ENCODE data around the gene NCAM1.
"Not testable (repeated sequence)": the region's sequence is repeated elsewhere in the genome, so short reads cannot be mapped to it uniquely, and the experiment has no call there.

Gene NCAM1

DNA sequence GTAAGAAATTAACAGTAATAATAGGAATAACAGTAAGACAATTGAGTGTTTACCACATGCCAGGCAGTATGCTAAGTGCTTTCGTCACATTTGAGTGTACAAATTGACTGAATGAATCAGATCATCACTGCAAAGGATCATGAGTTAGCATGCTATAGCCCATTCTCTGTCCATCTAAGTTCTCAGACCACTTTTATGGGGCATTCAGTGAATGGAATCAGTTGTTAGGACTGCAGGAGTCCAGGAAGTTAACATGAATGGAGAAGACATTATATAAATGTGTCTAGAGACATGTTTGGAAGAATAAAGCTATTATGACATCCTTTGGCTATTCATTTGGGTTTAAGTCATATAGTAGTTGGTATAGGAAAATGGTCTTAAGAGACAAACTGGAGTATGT is 59.9 kb downstream of the NCAM1 start:
- no peak for DNase-seq (ENCODE audit: low read depth in 2 of 2, low spot score in 1 of 2)

DNA sequence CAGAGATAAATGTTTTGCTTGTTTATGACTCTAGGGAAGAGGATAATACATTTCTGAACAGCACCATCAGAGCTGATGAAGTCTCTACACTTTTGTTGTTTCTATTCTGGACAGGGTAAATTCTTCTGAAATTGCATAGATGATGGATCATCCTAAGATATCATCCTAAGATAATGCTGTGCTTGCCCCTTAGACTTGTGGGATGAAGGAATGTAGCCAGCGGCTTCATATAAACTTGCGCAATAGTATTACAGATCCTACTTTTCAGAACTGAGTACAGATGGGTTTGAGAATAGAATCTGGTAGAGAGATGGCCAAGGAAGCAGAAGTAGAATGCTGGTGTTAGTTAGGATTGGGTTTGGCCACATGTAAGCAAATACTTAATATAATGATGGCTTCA is 61.0 kb downstream of the NCAM1 start:
- no peak for DNase-seq (ENCODE audit: low read depth in 2 of 2, low spot score in 1 of 2)

DNA sequence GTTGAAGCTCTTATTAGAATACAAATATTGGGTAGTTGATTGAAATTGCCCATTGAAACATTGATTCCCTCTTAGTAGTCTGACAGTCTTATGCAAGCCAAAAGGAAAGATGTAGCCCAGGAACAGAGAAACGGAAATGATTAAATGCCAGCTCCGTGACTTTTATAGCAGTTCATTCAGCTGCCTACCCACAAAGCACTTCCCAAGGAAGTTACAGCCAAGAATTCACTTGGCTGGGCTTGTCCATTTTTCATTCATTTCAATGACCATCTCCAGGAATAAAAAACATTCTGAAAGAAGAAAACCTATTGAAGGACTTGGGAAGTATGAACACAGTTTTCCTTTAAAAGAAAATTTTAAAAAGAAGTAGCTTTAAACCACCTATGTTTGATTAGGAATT is 62.0 kb downstream of the NCAM1 start:
- no peak for DNase-seq (ENCODE audit: low read depth in 2 of 2, low spot score in 1 of 2)

DNA sequence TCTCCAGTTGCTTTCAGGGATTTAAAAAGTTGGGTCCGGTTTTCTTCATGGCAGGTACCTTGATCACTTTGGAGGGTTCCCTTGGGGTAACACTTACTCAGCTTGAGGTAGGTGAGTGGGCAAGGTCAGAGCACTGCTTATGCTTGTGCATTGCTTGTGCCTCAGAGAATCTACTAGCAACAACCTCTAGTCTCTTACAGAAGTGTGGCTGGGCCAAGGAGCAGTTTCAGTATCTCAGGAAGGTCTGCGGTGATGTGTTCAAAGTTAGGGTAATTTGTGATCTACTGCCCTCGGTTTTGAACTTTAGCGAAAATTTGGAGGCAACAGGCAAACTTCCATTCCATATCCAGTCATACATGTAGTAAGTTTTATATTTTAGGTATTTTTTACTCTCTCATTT is 62.8 kb downstream of the NCAM1 start:
- no peak for DNase-seq (ENCODE audit: low read depth in 2 of 2, low spot score in 1 of 2)

DNA sequence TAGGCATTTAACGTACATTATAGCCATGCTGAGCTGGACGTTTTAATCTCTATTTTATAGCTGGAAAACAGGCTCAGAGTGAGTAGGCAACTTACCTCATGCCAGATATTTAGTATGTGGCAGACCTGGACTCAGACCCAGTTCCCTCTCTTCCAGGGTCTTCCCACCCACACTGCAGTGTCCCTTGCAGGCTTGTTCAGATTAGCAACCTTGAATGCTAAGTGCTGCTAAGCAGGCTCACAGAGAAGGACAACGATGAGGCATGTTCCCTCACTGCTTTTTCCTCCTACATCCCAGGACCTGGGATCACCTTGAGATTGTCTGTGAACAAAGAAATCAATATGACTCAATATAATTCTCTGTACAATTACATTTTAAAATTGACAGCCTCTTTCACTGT is 65.6 kb downstream of the NCAM1 start:
- no peak for DNase-seq (ENCODE audit: low read depth in 2 of 2, low spot score in 1 of 2)

DNA sequence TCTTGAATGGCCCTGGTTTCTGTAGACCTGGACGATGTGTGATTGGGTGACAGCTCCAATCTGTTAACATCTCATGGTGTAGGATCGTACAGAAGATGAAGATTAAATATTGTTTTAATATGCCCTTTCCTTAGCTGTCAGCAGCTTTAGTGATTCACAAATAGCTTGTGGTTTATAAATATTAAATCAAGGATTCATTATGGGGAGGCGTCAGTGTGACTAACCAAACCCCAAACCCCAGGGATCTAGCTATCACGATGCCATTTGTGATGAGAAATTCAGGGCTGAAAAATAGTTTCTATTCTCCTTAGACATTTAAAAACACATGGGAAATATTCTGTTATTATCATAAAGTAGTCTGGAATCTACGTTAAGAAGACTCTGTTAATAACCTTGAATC is 73.4 kb downstream of the NCAM1 start:
- DNase-seq (ENCODE audit: low read depth in 2 of 2, low spot score in 1 of 2) = no peak

DNA sequence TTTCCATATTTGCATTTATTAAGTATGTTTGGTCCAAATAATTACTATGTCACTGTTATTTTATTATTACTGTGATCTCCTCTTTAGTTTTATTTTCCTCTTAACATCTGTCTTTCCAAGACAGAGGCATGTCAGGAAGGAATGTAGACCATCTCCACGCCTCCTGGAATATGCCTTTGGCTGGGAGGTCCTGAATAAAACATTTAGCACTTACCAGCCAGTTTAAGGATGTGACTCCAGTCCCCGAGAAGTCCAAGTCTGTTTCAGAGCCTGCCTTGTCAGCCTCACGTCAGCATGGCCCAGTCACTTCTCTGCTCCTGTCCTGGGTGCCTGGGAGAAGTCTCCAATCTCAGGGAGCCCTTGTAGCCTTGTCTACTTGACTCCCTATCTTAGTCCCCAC is 74.5 kb downstream of the NCAM1 start:
- DNase-seq (ENCODE audit: low read depth in 2 of 2, low spot score in 1 of 2) = no peak

DNA sequence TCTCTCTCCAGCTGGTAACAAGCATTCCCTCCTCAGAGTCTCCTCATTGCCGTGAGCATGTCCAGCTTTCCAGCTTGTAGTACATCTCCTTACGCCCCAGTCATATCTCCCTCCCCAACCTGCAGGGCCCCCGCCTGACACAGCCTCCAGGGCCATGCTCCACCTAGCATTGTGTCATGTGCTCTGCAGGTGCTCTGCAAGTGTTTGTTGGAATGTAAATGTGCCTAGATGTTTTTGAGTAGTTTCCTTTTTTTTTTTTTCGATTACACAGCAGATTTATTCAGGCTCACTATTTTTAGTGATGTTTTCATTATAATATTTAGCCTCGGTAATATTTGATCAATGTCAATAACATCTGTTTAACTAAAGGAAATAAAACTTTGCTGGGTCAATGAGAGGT is 82.5 kb downstream of the NCAM1 start:
- DNase-seq (ENCODE audit: low read depth in 2 of 2, low spot score in 1 of 2) = no peak

DNA sequence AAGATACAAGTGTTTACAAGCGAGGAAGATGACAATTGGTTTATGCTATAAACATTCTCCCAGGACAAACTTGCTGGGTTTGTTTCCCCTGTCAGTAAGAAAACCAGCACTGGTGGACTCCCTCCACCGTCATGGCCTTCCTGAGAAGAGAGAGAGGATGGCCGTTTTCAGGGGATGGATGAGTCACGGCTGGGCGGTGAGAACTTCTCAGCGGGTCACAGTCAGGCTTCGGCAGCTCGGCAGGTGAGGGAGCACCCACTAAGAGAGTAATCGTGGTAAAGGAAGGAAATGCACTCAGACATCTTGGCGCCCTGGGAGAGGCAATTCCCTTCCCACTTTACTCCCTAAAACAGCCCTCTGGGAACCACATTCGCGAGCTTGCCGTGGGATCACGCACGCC is 83.9 kb downstream of the NCAM1 start:
- no peak for DNase-seq (ENCODE audit: low read depth in 2 of 2, low spot score in 1 of 2)

DNA sequence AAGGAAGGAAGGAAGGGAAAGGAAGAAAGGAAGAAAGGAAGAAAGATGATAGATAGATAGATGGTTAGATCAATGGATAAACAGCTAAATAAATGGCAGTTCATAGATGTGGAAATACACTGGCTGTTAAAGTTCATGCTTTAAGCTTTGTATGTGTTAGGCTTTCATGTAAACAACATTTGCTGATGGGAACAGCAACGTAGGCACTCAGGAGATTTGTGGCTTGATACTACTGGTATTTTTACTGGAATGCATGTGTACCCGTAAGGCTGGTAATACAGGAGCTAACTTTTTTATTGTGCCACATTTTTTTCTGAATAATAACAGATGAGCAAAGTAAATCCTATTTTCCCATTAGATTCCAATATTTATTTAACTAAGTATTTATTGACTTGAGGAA is 85.6 kb downstream of the NCAM1 start:
- no peak for DNase-seq (ENCODE audit: low read depth in 2 of 2, low spot score in 1 of 2)

DNA sequence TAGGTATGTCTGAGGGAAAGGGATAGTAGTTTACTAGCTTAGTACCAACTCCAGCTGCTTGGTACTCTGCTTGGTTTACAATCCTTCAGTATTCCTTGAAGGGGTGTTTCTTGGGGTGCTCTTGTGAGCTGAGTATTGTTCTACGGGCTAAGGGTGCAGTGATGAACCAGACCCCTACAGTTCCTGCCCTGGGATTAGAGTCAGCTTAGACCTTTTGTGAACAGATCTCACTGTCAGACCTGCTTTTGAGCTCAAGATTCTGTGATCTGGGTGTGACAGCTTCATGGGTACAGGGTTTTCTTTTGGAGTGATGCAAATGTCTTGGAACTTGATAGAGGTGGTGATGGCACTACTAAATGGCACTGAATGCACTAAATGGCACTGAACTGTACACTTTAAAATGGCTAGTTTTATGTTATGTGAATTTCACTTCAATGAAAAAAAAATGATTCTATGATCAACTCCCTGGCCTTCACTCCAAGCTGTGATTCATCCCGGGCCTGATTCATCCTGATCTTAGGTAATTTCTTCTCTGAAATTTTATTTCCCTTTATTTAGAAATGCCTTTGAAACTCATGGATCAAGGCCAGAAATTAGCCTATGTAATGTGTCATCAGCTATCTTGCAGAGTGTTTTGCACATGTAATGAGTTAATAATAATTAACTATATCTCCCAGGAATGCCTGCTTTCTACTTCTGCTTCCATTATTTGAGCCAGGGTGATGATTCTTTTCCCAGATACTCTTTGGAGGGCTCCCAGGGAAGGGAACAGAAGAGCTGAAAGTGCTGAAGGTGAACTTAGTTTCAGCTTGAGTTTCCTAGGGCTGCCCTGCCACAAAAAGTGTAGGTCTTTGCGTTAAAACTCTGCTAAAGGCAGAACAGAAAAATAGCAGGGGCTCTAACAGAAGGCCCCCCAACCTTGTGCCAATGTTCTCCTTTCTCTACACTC is 87.9 kb downstream of the NCAM1 start:
- DNase-seq (ENCODE audit: low read depth in 2 of 2, low spot score in 1 of 2) = no peak

DNA sequence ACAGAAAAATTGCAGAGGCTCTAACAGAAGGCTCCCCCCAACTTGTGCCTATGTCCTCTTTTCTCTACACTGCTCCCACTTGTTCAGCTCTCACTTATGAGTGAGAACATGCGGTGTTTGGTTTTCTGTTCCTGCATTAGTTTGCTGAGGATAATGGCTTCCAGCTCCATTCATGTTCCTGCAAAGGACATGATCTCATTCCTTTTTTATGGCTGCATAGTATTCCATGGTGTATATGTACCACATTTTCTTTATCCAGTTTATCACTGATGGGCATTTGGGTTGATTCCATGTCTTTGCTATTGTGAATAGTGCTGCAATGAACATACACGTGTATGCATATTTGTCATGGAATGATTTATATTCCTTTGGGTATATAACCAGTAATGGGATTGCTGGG is 91.8 kb downstream of the NCAM1 start:
- not testable (repeated sequence) for DNase-seq (ENCODE audit: low read depth in 2 of 2, low spot score in 1 of 2)

DNA sequence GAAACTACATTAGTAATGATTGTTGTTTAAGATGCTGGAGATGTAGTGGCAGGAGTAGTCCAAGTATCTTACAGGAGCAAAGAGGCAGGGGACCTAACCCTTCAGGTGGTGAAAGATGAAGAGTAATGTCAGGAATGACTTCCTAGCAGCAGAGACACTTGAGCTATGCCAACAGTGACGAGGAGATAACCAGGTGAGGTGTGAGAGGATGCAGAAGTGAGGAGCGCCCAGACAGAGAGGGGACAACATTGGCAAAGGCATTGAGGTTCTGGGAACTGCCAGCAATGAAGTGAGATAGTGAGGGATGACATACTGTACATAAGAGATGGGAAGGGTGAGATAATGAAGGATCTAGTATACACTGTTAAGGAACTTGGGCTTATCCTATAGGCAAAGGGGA is 95.8 kb downstream of the NCAM1 start:
- DNase-seq (ENCODE audit: low read depth in 2 of 2, low spot score in 1 of 2) = no peak

DNA sequence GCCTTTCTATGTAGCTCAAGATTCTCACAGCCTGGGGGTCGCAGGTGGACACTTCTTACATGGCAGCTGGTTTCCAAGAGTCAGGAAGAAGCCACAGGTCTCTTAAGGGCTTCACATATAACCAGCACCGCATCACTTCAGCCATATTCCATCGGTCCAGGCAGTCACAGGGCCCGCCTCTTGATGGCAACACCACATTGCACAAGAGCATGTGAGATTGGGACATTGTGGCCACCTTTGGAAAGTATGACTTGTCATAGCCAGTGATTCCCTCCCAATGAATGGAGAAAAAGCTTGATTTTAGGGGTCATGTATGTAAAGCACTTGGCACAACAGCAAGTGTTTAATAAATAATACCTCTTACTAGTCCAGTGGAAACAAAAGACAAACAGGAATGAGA is 98.3 kb downstream of the NCAM1 start:
- no peak for DNase-seq (ENCODE audit: low read depth in 2 of 2, low spot score in 1 of 2)

DNA sequence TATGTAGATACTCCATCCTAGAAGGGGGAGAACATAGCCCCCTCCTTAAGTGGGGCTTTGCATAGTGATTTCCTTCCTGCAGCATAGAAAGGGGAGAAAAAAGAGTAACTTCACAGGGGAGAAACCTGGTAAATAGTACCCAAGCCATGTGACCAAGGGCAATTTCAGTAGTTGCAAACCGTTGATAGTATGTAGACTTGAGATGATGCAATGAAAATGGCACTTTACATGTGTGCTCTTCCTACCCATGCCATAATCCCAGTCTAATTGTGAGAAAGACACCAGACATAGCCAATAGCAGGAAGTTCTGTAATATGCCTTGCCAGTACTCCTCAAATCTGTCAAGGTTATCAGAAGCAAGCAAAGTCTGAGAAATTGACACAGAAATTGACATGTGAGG is 104.1 kb downstream of the NCAM1 start:
- no peak for DNase-seq (ENCODE audit: low read depth in 2 of 2, low spot score in 1 of 2)

DNA sequence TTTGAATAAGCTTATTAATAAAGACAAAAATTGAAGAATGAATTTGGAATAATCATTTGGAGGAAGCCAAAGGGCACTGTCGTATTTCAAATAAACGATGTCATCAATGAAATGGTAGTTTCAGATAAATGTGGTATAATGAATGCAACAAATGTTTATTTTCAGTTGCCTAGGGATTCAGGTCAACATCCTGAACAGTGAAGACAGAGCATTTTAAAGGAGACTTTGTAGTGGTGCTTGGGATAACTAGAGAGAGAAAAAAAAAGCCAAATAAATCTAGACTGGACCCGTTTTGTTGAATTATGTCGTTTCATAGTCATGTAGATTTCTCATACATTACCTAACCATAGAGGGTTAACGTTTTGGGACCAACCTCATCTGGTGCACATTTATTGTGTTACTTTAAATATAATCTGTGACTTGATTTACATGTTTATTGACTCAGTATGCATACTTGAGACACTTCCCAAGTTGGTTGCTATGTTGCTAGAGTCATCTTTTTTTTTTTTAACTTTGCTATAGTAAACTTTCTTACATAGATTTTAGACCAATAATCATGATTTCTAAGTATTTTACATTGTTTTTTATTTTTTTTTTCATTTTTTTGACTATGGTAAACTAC is 111.1 kb downstream of the NCAM1 start:
- no peak for DNase-seq (ENCODE audit: low read depth in 2 of 2, low spot score in 1 of 2)

DNA sequence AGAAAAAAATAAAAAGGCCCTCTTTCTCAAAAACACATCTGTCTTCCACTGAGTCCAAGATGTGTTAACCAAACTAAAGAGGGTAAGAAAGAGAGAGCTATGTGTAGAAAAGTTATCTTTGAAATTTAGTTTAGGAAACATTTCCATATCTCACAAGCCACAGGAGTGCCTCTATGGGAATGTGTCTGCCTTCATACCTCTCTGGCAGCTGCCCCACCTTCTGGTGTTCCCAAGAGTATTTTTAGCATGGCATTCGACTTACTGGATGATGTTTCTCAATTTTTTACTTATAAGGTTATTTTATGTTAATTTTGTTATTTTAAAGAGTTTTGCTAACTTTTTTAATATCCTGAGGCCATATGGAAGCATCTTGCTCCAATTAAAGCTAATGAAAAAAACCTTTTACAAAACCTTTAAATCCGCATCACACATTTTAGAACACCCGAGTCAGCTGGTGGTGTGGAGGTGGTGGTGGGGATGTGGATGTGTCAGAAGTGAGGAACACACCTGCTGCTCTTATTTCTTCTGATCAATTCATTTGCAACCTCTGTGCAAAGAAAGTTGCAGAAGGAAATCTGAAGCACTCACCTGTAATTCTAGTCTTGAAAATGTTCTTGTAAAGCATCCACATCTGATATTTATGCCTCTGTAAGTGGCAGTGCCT is 112.2 kb downstream of the NCAM1 start:
- no peak for DNase-seq (ENCODE audit: low read depth in 2 of 2, low spot score in 1 of 2)

DNA sequence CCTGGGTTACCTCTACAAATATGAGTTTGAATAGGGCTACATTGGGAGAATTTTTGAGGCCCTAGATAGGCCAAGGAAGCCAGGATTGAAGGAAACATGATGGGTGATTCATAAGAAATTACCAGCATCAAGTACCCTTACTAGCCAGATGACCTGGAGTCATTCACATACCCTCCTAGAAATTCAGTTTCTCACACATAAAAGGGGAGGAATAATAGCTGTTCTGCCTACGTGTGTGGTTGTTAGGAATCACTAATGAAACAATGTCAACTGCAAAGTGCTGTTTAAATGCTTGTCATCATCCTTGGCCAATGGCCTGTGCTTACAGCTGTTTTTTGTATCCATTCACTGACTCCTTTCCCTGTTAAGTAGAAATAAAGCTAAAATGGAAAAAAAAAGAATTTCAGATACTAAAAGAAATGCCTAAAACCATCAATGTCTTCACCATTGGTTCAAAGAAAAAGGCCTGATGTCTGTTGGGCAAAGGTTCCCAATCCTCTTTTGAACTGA is 114.4 kb downstream of the NCAM1 start:
- no peak for DNase-seq (ENCODE audit: low read depth in 2 of 2, low spot score in 1 of 2)

DNA sequence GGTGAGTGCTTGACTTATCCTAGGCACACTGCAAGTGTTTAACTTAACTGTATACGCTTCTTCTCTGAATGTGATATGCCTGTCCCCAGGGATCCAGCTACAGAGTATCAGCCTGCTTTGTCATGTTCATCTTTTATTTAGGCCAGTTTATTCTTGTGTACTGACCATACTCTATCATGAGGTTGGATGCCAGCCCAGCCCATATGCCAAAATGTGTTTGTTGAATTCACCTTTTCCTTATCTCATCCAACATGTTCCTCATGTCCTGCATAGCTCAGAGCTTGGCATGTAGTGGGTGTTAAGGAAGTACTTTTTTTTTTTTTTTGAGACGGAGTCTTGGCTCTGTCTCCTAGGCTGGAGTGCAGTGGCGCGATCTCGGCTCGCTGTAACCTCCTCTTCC is 116.2 kb downstream of the NCAM1 start:
- DNase-seq (ENCODE audit: low read depth in 2 of 2, low spot score in 1 of 2) = no peak

DNA sequence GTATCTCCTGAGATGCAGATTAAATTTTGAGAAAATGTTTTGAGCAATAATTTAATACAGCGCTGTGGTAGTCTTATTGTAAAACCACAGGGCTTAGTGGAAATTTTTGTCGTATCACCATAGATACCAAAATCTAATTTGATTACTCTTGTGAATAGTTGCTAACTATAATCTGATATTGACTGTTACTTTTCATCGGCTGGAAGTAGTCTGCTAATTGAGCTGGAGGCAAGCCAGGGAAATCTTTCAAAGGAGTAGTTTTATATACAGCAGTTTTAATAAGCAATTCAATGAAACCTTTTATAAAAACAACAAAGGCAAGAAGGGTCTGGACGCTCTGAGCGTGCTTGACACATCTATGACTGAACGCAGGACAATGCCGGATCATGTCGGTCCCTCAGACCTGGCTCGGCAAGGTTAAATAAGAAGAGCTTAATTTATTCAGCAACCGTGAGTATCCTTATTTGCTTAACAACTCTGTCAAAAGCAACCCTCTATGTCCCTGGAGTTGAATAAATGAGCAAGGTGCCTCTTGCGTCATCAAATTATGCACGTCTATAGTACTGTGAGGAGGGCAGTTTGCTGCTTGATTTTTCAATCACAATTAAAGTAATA is 121.2 kb downstream of the NCAM1 start:
- DNase-seq (ENCODE audit: low read depth in 2 of 2, low spot score in 1 of 2) = no peak

DNA sequence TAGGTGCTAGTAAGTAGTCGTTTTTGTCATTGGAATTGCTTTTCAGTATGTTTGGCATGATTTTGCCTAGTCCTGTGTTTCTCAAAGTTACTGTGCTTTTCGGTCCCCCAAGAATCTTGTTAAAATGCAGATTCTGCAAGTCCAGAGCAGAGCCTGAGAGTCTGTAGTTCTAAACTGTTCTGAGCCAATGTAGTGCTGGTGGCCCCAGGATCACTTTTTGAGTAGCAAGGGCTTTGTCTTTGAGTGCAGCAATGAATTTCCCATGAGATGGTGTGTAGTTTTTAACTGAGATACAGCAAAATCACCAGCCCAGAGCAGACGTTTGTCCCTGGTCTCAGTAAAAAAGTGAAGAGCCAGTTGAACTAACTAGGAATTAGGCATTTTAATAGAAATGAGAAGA is 122.4 kb downstream of the NCAM1 start:
- DNase-seq (ENCODE audit: low read depth in 2 of 2, low spot score in 1 of 2) = no peak

DNA sequence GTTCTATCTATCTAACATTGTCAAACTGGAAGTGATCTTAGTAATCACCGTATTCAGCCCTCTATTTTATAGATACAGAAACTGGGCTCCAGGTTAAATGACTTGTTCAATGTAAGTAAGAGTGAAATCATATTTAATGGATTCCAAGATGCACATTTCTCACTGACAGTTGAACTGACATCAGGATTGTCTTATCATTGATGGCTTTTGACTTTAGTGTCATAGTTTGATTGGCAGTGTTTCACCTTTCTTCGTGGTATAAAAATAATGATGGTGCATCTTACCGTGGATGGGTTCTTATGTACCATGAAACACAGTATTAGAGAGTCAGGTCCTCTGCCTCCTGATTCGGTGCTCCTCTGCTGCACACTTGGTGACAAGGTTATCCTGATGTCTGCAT is 123.1 kb downstream of the NCAM1 start:
- DNase-seq (ENCODE audit: low read depth in 2 of 2, low spot score in 1 of 2) = no peak
